NB4 (cell line): Measurements from ENCODE around the gene GABRG3.

Source experiments
- CTCF ChIP-seq: IDR thresholded peaks from one replicate; pipeline ENCODE4 v1.5.1; 2012; ENCODE audit warnings: low read depth, low read length
- MAX ChIP-seq: IDR thresholded peaks from 2 replicates; pipeline ENCODE4 v1.6.1; 2011; ENCODE audit warnings: low read depth, low read length

- no peak for TF ChIP-seq MAX
- TF ChIP-seq CTCF = no peak
Measured at GRCh38 chr15:27426805-27427204, 455.8 kb downstream of the GABRG3 start.
